Coronary artery (tissue), 2 donors: ENCODE results near the gene ABCC1.

Experiments
- DNase-seq: peaks from one replicate; pipeline ENCODE4 v3.0.0-alpha.2; 2017; ENCODE audit warnings: low spot score
- H3K27ac ChIP-seq, 2 donors: fragments of 200-600 bp; sonication (generic); one replicate each; pipeline ENCODE4 v1.5.1; 2016 to 2019
- H3K4me3 ChIP-seq: fragments of 200-600 bp; sonication (generic); 2 replicates; pipeline ENCODE4 v1.5.1; 2016; ENCODE audit warnings: mild to moderate bottlenecking, moderate library complexity
- TF ChIP-seq, protein P1 (sequence below): fragments of 200-600 bp; sonication (generic); IDR thresholded peaks from one replicate; pipeline ENCODE4 v1.5.1; 2019; ENCODE audit warnings: antibody characterized with exemption

The ABCC1 gene

DNA sequence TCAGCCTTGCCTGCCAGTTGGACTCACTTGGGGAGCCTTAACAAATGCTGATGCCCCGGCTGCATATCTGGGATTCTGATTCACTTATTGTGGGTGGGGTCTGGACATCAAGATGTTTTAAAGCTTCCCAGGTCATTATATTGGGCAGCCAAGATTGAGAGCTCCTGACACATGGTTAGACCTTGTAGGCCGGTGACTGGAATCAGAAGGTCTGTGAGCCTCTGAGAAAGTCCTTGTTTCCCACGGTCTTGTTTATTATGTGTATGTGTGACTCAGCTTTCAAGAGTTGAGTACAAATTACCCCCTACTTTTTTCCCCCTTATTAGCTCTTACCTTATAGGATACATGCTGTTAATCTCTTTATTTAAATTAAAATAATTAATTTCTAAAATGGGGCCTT is 103.5 kb downstream of the ABCC1 start:
- no peak for DNase-seq
- TF ChIP-seq, protein P1, sequence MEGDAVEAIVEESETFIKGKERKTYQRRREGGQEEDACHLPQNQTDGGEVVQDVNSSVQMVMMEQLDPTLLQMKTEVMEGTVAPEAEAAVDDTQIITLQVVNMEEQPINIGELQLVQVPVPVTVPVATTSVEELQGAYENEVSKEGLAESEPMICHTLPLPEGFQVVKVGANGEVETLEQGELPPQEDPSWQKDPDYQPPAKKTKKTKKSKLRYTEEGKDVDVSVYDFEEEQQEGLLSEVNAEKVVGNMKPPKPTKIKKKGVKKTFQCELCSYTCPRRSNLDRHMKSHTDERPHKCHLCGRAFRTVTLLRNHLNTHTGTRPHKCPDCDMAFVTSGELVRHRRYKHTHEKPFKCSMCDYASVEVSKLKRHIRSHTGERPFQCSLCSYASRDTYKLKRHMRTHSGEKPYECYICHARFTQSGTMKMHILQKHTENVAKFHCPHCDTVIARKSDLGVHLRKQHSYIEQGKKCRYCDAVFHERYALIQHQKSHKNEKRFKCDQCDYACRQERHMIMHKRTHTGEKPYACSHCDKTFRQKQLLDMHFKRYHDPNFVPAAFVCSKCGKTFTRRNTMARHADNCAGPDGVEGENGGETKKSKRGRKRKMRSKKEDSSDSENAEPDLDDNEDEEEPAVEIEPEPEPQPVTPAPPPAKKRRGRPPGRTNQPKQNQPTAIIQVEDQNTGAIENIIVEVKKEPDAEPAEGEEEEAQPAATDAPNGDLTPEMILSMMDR: no peak
- Histone ChIP-seq H3K4me3 (no peak overlapping the region), H3K27ac (no peak overlapping the region)

DNA sequence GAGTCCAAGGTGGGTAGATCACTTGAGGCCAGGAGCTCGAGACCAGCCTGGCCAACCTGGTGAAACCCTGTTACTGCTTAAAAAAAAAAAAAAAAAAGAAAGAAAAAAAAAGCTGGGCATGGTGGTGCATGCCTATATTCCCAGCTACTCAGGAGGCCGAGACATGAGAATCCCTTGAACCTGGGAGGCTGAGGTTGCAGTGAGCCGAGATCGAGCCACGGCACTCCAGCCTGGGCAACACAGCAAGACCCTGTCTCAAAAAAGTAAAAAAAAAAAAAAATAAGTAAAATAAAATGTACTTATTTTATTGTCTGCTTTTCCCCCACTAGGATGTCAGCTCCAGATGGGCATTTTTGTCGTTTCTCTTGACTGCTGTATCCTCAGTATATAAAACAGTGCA is 107.7 kb downstream of the ABCC1 start:
- TF ChIP-seq, protein P1: no peak
- no peak overlapping the region for H3K4me3 ChIP-seq
- DNase-seq: no peak
- H3K27ac ChIP-seq: no peak overlapping the region

DNA sequence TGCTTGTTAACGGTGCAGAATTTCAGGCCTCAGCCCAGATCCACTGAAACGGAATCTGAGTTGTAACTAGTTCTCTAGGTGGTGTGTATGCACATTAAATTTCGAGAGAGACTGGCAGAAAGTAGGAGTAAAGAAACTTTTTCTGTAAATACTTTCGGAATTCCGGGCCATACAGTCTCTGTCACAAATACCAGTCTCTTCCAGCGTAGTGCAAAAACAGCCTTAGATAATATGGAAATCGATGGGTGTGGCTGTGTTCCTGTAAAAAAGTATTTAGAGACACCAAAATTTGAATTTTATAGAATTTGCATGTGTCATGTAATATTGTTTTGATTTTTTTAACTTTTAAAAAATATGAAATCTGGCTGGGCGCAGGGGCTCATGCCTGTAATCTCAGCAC is 109.7 kb downstream of the ABCC1 start:
- no peak overlapping the region for H3K27ac ChIP-seq
- TF ChIP-seq, protein P1: no peak
- no peak overlapping the region for H3K4me3 ChIP-seq
- no peak for DNase-seq

DNA sequence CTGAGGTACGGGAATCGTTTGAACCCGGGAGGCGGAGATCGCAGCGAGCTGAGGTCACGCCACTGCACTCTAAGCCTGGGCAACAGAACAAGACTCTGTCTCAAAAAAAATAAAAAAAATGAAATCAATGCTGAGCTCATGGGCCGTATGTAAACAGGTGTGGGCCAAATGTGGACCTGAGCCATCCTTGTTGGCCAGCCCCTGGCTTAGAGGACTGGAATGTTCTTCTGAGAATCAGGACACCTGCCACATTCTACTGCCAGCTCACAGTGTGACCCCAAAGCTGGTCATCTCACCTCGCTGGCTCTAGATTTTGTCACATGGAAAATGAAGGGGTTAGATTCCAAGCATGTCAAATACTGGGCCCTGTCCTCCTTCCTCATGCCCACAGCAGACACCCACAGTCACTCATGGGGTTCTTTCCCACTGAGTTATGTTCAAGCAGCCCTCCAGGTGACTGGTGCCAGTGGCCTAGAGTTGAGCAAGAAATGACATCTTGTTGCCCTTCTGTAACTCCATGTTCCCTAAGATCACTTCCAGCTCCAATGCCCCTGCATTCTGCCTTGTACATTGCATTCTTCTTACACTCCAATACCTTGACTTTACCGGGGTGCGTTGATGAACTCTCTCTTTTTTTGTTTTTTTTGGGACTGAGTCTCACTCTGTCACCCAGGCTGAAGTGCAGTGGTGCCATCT is 110.6 kb downstream of the ABCC1 start:
- TF ChIP-seq, protein P1: no peak
- DNase-seq: no peak
- H3K27ac ChIP-seq: no peak overlapping the region

DNA sequence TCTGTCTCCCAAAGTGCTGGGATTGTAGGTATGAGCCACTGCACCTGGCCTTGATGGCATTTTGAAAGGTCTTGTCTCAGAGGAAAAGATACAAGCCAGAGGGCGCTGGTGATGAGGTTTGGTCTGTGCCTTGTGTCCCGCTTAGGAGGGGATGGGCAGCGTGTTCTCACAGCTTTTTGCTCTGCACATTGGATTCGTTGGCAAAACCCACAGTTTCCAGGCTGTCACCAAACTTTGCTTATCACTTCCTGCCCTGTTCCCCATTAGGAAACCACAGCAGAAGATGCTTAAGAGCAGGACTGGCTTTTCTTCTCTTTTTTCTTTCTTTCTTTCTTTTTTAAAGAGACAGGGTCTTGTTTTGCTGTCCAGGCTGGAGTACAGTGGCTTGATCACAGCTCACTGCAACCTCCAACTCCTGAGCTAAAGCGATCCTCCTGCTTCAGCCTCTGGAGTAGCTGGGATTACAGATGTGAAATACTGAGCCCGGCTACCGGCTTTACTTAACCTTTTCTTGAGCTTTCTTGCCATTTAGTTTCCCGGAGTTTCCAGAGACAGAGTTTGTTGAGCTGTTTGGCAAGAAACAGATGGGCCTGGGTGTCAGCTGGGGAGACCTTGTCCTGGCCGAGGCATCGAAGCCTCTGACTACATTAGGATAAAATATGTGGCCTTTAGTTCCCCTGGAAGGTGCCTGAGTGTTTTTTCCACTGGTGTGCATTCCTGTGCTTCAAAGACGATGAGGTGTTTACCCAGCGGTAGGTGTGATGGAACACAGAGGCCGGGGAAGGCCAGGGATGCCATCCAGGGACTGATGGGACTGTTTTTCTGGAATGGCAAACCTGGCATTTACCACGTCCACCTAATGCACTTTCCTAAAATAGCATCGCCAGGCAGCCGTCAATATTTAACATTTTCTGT is 112.9 kb downstream of the ABCC1 start:
- no peak for DNase-seq
- H3K27ac ChIP-seq: peak overlapping the region; percentile 39 to 43
- H3K4me3 ChIP-seq: no peak overlapping the region

More for the DNA sequence above, 110.6 kb downstream of the ABCC1 start:
- H3K4me3 ChIP-seq: no peak overlapping the region

DNA sequence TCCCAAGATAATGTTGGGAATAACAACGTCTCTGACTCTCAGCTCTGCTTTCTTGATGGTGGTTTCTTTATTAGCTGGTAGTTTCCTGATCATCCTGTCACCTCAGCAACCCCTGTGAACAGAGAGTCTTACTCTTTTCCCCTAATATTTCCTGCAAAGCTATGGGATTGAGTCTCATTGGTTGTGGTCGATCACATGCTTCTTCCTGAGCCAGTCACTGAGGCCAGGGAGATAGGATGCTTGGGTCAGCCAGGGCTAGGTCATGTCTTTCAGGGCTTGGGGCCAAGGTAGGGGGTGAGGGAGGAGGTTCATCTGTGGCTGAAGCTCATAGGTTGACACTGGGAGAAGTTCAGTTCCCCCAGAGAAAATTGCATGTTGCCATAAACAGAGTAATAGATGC is 114.3 kb downstream of the ABCC1 start:
- no peak for DNase-seq
- no peak overlapping the region for H3K27ac ChIP-seq
- H3K4me3 ChIP-seq: no peak overlapping the region
- TF ChIP-seq, protein P1: no peak

More for the DNA sequence above, 112.9 kb downstream of the ABCC1 start:
- TF ChIP-seq, protein P1: no peak
